ENCODE data around the gene PDLIM7. TPM values are rescaled to one million over a fixed set of nuclear protein-coding genes. Genes with fewer than 3 reads are reported as not detected.

The PDLIM7 gene
- total and polyA plus RNA-seq, 10 of the 15 experiments (the other 5 are each of a cell fraction or from before 2014, with no cell fraction given): 0.82 to 36.6 (median 19.3) TPM

DNA sequence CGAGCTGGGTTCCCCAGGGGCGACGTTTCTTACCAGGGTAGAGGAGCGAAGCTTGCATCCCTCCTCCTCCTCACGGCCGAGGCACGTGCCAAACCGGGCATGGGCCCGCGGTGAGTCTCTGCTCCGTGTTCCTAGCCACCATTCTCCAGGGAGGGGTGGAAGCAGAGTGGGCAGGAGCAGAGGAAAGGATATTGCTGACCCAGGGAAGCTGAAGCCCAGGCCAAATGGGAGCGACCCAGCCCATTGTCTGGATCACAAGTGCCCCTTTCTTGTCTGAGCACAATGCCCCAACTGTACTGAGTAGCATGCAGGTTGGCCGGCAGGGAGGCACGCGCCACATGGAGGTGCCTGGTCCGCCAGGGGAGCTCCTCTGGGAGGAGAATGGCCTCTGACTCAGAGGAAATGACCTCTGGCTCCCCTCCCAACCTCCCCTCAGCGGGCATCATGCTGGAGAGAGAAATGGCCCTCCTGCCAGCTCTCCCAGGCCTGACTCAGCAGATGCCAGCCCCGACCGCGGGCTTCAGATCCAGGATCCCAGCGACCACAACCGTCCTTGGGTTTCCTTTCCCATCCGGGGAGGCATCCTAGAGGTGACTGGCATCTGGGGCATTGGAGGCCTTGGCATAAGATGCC lies 49.7 kb downstream of the PDLIM7 start (continued):
- TF ChIP-seq, protein P1, sequence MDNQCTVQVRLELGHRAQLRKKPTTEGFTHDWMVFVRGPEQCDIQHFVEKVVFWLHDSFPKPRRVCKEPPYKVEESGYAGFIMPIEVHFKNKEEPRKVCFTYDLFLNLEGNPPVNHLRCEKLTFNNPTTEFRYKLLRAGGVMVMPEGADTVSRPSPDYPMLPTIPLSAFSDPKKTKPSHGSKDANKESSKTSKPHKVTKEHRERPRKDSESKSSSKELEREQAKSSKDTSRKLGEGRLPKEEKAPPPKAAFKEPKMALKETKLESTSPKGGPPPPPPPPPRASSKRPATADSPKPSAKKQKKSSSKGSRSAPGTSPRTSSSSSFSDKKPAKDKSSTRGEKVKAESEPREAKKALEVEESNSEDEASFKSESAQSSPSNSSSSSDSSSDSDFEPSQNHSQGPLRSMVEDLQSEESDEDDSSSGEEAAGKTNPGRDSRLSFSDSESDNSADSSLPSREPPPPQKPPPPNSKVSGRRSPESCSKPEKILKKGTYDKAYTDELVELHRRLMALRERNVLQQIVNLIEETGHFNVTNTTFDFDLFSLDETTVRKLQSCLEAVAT (IDR thresholded peaks at IDR 0.05): 0 out of 2 replicates have a peak, but pooled peaks have one; percentile 26
- no peak for TF ChIP-seq IKZF2 (IDR thresholded peaks at IDR 0.05)
- TF ChIP-seq HDGF (IDR thresholded peaks at IDR 0.05): 0 out of 2 replicates have a peak, but pooled peaks have one; percentile 20
- TF ChIP-seq, protein P2, sequence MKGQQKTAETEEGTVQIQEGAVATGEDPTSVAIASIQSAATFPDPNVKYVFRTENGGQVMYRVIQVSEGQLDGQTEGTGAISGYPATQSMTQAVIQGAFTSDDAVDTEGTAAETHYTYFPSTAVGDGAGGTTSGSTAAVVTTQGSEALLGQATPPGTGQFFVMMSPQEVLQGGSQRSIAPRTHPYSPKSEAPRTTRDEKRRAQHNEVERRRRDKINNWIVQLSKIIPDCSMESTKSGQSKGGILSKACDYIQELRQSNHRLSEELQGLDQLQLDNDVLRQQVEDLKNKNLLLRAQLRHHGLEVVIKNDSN (IDR thresholded peaks at IDR 0.05; ENCODE audit: borderline replicate concordance, extremely low read length, insufficient read depth, low read depth, low read length): no peak
- TF ChIP-seq TAF1 (IDR thresholded peaks at IDR 0.05; ENCODE audit: borderline replicate concordance, low read depth, low read length): no peak
- TF ChIP-seq, protein P3, sequence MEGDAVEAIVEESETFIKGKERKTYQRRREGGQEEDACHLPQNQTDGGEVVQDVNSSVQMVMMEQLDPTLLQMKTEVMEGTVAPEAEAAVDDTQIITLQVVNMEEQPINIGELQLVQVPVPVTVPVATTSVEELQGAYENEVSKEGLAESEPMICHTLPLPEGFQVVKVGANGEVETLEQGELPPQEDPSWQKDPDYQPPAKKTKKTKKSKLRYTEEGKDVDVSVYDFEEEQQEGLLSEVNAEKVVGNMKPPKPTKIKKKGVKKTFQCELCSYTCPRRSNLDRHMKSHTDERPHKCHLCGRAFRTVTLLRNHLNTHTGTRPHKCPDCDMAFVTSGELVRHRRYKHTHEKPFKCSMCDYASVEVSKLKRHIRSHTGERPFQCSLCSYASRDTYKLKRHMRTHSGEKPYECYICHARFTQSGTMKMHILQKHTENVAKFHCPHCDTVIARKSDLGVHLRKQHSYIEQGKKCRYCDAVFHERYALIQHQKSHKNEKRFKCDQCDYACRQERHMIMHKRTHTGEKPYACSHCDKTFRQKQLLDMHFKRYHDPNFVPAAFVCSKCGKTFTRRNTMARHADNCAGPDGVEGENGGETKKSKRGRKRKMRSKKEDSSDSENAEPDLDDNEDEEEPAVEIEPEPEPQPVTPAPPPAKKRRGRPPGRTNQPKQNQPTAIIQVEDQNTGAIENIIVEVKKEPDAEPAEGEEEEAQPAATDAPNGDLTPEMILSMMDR (IDR thresholded peaks at IDR 0.05 in 2 of 3, conservative IDR thresholded peaks at IDR 0.05 in 1 of 3; ENCODE audit: control insufficient read depth in 2 of 3, extremely low read depth in 1 of 3, insufficient read depth in 1 of 3, low read depth in 3 of 3, low read length in 3 of 3): no peak
- TF ChIP-seq POLR2AphosphoS5 (IDR thresholded peaks at IDR 0.05; ENCODE audit: low read length): peak; percentile 58; the same call in 1 of the 2 replicates
- no peak for TF ChIP-seq SUPT20H (IDR thresholded peaks at IDR 0.05; ENCODE audit: borderline replicate concordance, control insufficient read depth, low read depth, low read length)
- no peak for TF ChIP-seq CHD2 (IDR thresholded peaks at IDR 0.05; ENCODE audit: borderline replicate concordance, low read depth, low read length)
- no peak for TF ChIP-seq SP1 (IDR thresholded peaks at IDR 0.05; ENCODE audit: low read depth, low read length)
- TF ChIP-seq, protein P4, sequence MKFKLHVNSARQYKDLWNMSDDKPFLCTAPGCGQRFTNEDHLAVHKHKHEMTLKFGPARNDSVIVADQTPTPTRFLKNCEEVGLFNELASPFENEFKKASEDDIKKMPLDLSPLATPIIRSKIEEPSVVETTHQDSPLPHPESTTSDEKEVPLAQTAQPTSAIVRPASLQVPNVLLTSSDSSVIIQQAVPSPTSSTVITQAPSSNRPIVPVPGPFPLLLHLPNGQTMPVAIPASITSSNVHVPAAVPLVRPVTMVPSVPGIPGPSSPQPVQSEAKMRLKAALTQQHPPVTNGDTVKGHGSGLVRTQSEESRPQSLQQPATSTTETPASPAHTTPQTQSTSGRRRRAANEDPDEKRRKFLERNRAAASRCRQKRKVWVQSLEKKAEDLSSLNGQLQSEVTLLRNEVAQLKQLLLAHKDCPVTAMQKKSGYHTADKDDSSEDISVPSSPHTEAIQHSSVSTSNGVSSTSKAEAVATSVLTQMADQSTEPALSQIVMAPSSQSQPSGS (IDR thresholded peaks at IDR 0.05; ENCODE audit: low read length): no peak
- no peak for TF ChIP-seq NFIC (IDR thresholded peaks at IDR 0.05; ENCODE audit: low read depth, low read length)
- TF ChIP-seq ZNF274 (IDR thresholded peaks at IDR 0.05; ENCODE audit: insufficient read depth, insufficient read length): no peak
- no peak for TF ChIP-seq POLR2A (IDR thresholded peaks at IDR 0.05; ENCODE audit: low read depth, low read length)
- no peak for TF ChIP-seq FOS (IDR thresholded peaks at IDR 0.05; ENCODE audit: borderline replicate concordance, extremely low read depth, insufficient read length)
- no peak for TF ChIP-seq ASH2L (IDR thresholded peaks at IDR 0.05; ENCODE audit: borderline replicate concordance, low read depth)
- no peak for TF ChIP-seq MXI1 (IDR thresholded peaks at IDR 0.05; ENCODE audit: low read depth, low read length)
- TF ChIP-seq, protein P5, sequence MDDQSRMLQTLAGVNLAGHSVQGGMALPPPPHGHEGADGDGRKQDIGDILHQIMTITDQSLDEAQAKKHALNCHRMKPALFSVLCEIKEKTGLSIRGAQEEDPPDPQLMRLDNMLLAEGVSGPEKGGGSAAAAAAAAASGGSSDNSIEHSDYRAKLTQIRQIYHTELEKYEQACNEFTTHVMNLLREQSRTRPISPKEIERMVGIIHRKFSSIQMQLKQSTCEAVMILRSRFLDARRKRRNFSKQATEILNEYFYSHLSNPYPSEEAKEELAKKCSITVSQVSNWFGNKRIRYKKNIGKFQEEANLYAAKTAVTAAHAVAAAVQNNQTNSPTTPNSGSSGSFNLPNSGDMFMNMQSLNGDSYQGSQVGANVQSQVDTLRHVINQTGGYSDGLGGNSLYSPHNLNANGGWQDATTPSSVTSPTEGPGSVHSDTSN (IDR thresholded peaks at IDR 0.05; ENCODE audit: insufficient replicate concordance, low read depth, low read length): no peak
- peak; percentile 84 for TF ChIP-seq NR2F1 (conservative IDR thresholded peaks at IDR 0.05)
- TF ChIP-seq BMI1 (IDR thresholded peaks at IDR 0.05; ENCODE audit: borderline replicate concordance): no peak

Measured in GM12878 (cell line).